ENCODE results near the gene NCOA3.

Gene NCOA3

GRCh38 chr20:47648943-47649342 lies 147.3 kb downstream of the NCOA3 start:
- no peak for DNase-seq

- no peak for DNase-seq
Observed at GRCh38 chr20:47652301-47652700, 150.6 kb downstream of the NCOA3 start.

GRCh38 chr20:47652794-47653193 lies 151.1 kb downstream of the NCOA3 start:
- DNase-seq = no peak

- no peak for DNase-seq
Observed at GRCh38 chr20:47653869-47654268, 152.2 kb downstream of the NCOA3 start.

GRCh38 chr20:47654370-47654769 lies 152.7 kb downstream of the NCOA3 start:
- no peak for DNase-seq

GRCh38 chr20:47655635-47656034 lies 153.9 kb downstream of the NCOA3 start:
- DNase-seq = no peak

- no peak for DNase-seq
Observed at GRCh38 chr20:47656318-47656717, 154.6 kb downstream of the NCOA3 start.

GRCh38 chr20:47659904-47660601 lies 158.4 kb downstream of the NCOA3 start:
- no peak for DNase-seq

GRCh38 chr20:47660602-47660905 lies 158.9 kb downstream of the NCOA3 start:
- DNase-seq = no peak

- no peak for DNase-seq
Observed at GRCh38 chr20:47660983-47661700, 159.5 kb downstream of the NCOA3 start.

GRCh38 chr20:47661714-47662113 lies 160.0 kb downstream of the NCOA3 start:
- no peak for DNase-seq

GRCh38 chr20:47662483-47663353 lies 161.0 kb downstream of the NCOA3 start:
- no peak for DNase-seq

GRCh38 chr20:47663354-47664067 lies 161.8 kb downstream of the NCOA3 start:
- no peak for DNase-seq

GRCh38 chr20:47664068-47664437 lies 162.4 kb downstream of the NCOA3 start:
- no peak for DNase-seq

- DNase-seq = no peak
Observed at GRCh38 chr20:47664744-47665143, 163.1 kb downstream of the NCOA3 start.

- no peak for DNase-seq
Observed at GRCh38 chr20:47665221-47665991, 163.7 kb downstream of the NCOA3 start.

GRCh38 chr20:47666304-47666703 lies 164.6 kb downstream of the NCOA3 start:
- DNase-seq = no peak

GRCh38 chr20:47667086-47667485 lies 165.4 kb downstream of the NCOA3 start:
- no peak for DNase-seq

- DNase-seq = no peak
Observed at GRCh38 chr20:47667531-47668312, 166.0 kb downstream of the NCOA3 start.

GRCh38 chr20:47668313-47669151 lies 166.8 kb downstream of the NCOA3 start:
- no peak for DNase-seq

- no peak for DNase-seq
Observed at GRCh38 chr20:47669152-47669425, 167.4 kb downstream of the NCOA3 start.

Data from amniotic stem cell (primary cell).